TTC549 (cell line): Measurements from ENCODE around the gene PRTN3.
"Not testable (repeated sequence)": the region's sequence is repeated elsewhere in the genome, so short reads cannot be mapped to it uniquely, and the experiment has no call there.

Source experiments
- FAIRE-seq: peaks from 2 replicates; lab custom pipeline; 2012; peaks lifted over from hg19 to GRCh38; lab: Jason Lieb, UNC

Gene PRTN3

DNA sequence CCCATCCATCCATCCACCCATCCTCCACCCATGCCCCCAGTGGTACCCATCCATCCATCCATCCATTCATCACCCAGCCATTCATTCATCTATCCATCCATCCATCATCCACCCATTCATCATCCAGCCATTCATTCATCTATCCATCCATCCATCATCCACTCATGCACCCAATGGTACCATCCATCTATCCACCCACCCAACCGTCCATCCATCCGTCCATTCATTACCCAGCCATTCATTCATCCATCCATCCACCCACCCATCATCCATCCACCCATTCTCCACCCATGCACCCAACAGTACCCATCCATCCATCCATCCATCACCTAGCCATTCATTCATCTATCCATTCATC lies 24.3 kb upstream of the PRTN3 start:
- FAIRE-seq: no peak

- not testable (repeated sequence) for FAIRE-seq
Observed at GRCh38 chr19:820212-820611, 20.6 kb upstream of the PRTN3 start.

GRCh38 chr19:821231-821824 lies 19.5 kb upstream of the PRTN3 start:
- no peak for FAIRE-seq

DNA sequence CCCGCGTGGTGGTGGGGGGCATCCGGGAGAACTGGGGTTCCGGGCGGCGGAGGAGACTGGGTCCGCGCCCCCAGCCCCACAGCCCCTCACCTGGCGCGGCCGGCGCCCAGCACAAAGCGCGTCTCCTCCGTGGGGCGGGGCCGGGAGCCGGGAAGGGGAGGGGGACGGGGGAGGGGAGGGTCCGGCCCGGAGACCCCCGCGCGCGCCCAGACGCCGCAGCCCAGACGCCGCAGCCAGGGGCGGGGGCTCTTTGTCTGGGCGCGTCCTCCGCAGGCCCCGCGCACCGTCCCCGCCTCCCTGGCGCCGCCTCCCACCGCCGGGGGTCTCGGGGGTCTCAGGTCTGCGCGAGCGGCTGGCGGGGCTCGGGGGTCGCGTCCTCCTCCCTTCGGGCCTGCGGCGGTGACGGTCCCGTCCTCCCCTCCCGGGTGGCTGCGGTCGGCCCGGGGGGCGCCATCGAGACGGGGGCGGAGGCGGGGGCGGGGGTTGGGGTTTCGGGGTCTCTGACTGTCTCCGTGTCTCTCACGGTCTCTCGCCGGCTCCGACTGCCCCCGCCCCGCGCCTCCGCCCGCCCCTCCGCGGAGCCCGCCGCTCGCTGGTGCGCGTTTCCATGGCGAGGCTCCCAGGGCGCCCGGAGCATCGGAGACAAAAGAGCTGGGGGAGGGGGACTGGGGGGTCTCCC lies 18.8 kb upstream of the PRTN3 start, which contains the start of gene PLPPR3:
PLPPR3 (minus strand) TSS at position 131 of the 679 bp plus-strand sequence. CDS start 396 bp downstream, outside the sequence.
- FAIRE-seq: no peak

- FAIRE-seq: no peak
Observed at GRCh38 chr19:823565-824121, 17.2 kb upstream of the PRTN3 start.

DNA sequence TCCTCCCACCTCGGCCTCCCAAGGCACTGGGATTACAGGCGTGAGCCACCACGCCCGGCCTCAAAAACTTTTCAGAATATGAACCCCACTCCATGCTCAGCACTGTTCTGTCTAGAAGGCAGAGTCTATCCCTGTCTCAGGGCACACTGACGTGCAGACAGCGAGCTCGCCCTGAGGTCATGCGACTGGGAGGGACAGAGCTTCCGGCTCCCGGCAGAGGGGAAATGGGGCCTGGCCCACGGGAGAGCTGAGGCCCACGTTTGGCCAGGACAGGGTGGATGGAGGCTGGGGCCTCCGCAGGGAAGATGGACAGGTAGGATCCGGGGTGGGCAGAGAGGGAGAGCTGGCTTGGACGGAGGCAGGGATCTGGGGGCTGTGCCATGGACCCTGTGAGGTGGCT lies 15.9 kb upstream of the PRTN3 start:
- FAIRE-seq: no peak

- FAIRE-seq: no peak
Observed at GRCh38 chr19:825897-826644, 14.7 kb upstream of the PRTN3 start.

- no peak for FAIRE-seq
Observed at GRCh38 chr19:827314-827709, 13.5 kb upstream of the PRTN3 start.

DNA sequence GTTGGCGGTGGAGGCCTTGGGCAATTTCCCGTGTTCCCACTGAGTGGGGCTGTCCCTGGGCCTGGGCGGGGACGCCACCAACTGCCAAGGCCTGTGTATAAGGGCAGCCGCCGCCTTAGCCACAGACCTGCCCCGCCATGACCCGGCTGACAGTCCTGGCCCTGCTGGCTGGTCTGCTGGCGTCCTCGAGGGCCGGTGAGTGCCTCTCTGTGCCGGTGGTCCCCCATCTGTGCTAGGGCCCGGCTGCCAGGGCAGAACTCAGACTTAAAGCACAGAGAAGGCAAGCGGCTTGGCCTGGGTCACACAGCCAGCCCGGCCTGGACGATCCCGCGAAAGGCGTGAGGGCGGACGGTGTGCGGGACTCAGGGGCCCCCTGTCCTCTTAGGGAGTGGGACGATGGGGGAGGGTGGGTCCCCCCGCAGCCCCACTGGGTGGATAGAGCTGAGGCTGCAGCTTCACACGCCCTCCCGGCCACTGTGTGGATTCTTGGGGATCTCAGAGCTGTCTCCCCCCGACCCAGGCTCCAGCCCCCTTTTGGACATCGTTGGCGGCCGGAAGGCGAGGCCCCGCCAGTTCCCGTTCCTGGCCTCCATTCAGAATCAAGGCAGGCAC lies 13.0 kb upstream of the PRTN3 start, which contains the start of gene AZU1:
AZU1 (plus strand) TSS at position 128 of the 612 bp plus-strand sequence; CDS start at position 138, 10 bp downstream.
- FAIRE-seq: no peak

DNA sequence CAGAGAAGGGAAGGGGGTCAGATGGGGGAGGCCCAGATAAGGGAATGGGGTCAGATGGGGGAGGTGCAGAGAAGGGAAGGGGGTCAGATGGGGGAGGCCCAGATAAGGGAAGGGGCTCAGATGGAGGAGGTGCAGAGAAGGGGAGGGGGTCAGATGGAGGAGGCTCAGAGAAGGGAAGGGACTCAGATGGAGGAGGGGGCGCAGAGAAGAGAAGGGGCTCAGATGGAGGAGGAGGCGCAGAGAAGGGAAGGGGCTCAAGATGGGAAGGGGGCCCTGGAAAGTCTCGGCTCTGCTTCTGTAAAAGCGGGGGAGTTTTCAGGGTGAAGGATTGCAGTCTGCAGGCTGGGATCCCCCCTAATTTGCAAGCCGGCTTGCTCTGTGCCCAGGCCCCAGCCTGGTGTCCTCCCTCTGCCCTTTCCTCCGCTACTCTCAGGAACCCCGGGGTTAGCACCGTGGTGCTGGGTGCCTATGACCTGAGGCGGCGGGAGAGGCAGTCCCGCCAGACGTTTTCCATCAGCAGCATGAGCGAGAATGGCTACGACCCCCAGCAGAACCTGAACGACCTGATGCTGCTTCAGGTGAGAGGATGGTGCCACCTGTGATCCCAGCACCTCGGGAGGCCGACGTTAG lies 11.6 kb upstream of the PRTN3 start:
- FAIRE-seq: no peak

DNA sequence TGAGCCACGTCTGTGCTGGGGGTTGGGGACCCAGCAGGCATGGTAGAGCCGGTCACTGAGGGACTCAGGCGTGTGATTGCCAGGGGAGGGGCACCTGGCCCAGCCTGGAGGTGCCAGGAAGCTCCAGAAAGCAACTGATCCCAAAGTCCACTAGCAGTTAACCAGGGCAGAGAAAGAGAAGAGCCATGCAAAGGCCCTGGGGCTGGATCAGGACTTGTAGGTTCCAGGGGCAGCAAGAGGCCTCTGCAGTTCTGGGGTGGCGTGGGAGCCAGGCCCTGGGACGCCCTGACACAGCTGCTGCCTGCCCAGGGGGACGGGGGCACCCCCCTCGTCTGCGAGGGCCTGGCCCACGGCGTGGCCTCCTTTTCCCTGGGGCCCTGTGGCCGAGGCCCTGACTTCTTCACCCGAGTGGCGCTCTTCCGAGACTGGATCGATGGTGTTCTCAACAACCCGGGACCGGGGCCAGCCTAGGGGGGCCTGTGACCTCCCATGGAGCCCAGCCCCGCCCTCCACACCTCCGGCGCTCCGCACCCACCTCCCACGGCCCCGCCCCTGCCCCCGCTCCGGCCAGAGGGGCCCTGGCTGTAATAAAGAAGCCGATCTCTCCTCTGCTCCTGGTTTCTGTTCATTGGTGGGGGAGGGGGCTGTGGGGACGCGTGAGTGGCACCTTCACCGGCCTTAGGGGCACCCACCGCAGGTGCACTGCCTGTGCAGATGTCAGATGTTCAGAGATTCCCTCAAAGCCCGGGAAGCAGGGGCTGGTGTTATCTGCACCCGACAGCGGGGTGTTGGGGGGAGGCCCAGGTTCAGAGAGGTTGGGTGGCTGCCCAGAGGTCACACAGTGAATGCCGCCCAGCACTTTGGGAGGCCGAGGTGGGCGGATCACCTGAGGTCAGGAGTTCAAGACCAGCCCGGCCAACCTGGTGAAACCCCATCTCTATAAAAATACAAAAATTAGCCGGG lies 9.1 kb upstream of the PRTN3 start:
- no peak for FAIRE-seq

GRCh38 chr19:834216-834615 lies 6.6 kb upstream of the PRTN3 start:
- FAIRE-seq: no peak

DNA sequence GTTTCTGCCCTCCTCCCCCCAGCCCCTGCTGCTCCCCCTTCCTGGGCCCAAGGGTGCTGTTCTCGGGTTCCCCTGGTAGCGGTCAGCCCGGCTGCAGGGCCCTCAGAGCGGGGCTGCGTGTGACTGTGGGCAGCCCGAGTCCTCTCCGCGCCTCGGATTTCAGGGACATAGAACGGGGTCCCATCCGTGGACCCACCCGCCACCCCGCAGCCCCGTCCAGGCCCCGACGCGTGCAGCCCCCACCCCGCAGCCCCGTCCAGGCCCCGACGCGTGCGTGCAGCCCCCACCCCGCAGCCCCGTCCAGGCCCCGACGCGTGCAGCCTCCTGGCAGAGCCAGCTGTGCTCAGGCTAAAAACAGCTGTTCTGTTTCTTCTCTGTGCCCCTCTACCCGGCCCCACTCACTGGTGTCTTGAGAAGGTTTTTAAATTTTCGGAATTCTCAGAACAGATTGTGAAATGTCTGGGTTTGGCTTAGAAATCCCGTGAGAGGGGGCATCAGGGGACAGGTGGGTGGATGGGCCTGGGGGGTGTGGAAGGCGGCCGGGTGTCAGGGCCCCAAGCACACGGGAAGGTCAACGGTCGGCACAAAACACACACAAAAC lies 5.5 kb upstream of the PRTN3 start:
- no peak for FAIRE-seq

DNA sequence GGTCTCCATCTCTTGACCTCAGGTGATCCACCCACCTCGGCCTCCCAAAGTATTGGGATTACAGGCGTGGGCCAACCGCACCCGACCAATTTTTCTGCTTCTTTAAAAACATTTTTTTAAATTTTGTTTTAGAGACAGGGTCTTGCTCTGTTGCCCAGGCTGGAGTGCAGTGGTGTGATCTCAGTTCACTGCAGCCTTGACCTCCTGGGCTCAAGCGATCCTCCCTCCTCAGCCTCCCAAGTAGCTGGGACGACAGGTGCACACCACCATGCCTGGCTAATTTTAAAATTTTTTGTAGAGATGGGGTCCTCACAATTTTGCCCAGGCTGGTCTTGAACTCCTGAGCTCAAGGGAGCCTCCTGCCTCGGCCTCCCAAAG lies 2.0 kb downstream of the PRTN3 start:
- FAIRE-seq: not testable (repeated sequence)

GRCh38 chr19:843180-843835 lies 2.5 kb downstream of the PRTN3 start:
- FAIRE-seq: no peak

- no peak for FAIRE-seq
Observed at GRCh38 chr19:843836-844545, 3.2 kb downstream of the PRTN3 start.

DNA sequence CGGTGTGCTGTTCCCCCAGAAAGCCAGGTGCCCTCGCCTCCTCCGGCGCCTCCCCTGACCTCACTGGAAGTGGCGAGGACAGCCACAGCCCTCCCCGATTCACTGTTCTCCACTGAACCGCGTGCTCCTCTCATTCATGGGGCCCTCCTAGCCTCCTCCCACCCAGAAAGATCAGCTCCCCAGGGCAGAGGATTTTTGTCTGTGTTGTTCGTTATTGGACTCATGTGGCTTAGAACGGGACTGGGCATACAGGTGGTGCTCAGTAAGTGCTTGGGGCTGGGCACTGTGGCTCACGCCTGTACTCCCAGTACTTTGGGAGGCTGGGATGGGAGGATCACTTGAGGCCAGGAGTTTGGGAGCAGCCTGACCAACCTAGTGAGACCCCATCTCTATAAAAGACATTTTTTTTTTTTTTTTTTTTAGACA lies 3.8 kb downstream of the PRTN3 start:
- no peak for FAIRE-seq

DNA sequence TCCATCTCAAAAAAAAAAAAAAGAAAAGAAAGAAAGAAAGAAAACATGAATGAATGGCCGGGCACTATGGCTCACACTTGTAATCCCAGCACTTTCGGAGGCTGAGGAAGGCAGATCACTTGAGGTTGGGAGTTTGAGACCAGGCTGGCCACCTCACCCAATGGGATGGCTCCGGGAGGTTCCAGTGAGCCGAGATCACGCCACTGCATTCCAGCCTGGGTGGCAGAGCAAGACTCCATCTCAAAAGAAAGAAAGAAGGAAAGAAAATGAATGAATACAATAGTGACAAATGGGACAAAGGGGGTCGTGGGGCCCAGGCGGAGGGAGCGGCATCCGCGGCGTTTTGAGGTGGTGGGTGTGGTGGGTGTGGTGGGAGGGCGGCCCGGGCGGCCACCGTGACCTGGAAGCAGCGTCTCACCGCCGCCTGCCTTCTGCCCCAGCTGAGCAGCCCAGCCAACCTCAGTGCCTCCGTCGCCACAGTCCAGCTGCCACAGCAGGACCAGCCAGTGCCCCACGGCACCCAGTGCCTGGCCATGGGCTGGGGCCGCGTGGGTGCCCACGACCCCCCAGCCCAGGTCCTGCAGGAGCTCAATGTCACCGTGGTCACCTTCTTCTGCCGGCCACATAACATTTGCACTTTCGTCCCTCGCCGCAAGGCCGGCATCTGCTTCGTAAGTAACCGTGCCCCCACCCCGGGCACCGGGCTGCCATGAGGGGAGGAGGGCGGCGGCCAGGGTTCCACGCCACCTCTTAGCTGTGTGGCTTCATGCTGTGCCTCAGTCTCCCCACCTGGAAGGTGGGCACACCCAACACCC lies 5.1 kb downstream of the PRTN3 start:
- no peak for FAIRE-seq
